Caco-2 (cell line): Measurements from ENCODE around the gene HDAC4. TPM values are rescaled to one million over a fixed set of nuclear protein-coding genes. Genes with fewer than 3 reads are reported as not detected.

ENCODE experiments used
- BruUV-seq: library from RNA; stranded (reverse); fragments of 400-500 nt; replicated peaks from 2 replicates; lab custom pipeline; 2021; lab: Mats Ljungman, UMichigan
- CTCF ChIA-PET: fragments of 300-600 bp; sonication (Branson Sonifier 250); formaldehyde crosslinking; loops from one replicate; lab custom pipeline; 2022; ENCODE audit warnings: antibody characterized with exemption; lab: Charles Lee
- POLR2A ChIA-PET: fragments of 300-600 bp; sonication (Branson Sonifier 250); formaldehyde crosslinking; loops from one replicate; lab custom pipeline; 2022; ENCODE audit warnings: antibody characterized with exemption; lab: Charles Lee
- DNase-seq, 2 experiments: peaks; one replicate each; pipeline versions ENCODE4 v3.0.0 to v3.0.0-alpha.2; 2020 to 2022
- H3K27me3 ChIP-seq: replicated peaks from 2 replicates; pipeline ENCODE4 v1.6.0; 2011; ENCODE audit warnings: low read length; ENCODE audit not compliant: control insufficient read depth, insufficient read depth
- H3K36me3 ChIP-seq: 2 replicates; pipeline ENCODE4 v1.5.1; 2011; ENCODE audit warnings: low read length; ENCODE audit not compliant: control insufficient read depth, insufficient read depth
- H3K4me1 ChIP-seq: fragments of 250-450 bp; sonication (Bioruptor Pico); 2 replicates; pipeline ENCODE4 v1.5.1; 2020; ENCODE audit warnings: mild to moderate bottlenecking
- H3K4me3 ChIP-seq: 2 replicates; pipeline ENCODE4 v1.5.1; 2011; ENCODE audit warnings: low read depth, mild to moderate bottlenecking, control low read depth, low read length
- H3K9me3 ChIP-seq: fragments of 250-450 bp; sonication (Bioruptor Pico); 2 replicates; pipeline ENCODE4 v1.5.1; 2020; ENCODE audit warnings: mild to moderate bottlenecking, moderate library complexity
- H3K27ac Mint-ChIP-seq: one replicate; pipeline ENCODE4 v1.8.0; 2022; ENCODE audit warnings: mixed read lengths; ENCODE audit not compliant: unreplicated experiment
- H3K27me3 Mint-ChIP-seq: one replicate; pipeline ENCODE4 v1.8.0; 2022; ENCODE audit warnings: mixed read lengths; ENCODE audit not compliant: insufficient read depth, unreplicated experiment
- H3K36me3 Mint-ChIP-seq: one replicate; pipeline ENCODE4 v1.8.0; 2022; ENCODE audit warnings: mild to moderate bottlenecking, mixed read lengths; ENCODE audit not compliant: insufficient read depth, unreplicated experiment
- H3K4me1 Mint-ChIP-seq: one replicate; pipeline ENCODE4 v1.8.0; 2022; ENCODE audit warnings: low read depth, mixed read lengths; ENCODE audit not compliant: unreplicated experiment
- H3K4me3 Mint-ChIP-seq: one replicate; pipeline ENCODE4 v1.8.0; 2022; ENCODE audit warnings: mild to moderate bottlenecking, moderate library complexity, mixed read lengths; ENCODE audit not compliant: unreplicated experiment
- H3K9me3 Mint-ChIP-seq: one replicate; pipeline ENCODE4 v1.8.0; 2022; ENCODE audit warnings: mixed read lengths; ENCODE audit not compliant: unreplicated experiment
- intact Hi-C: fragments of 100-400 bp; cut with micrococcal nuclease; formaldehyde crosslinking; loops from one replicate; pipeline ENCODE4 v1.10.0; 2022; ENCODE audit not compliant: unreplicated experiment
- total RNA-seq: library from RNA; stranded (reverse); gene quantifications from 2 replicates; pipeline ENCODE4 v1.2.3, GENCODE V29; 2022
- TF ChIP-seq, protein P1 (sequence below), 2 experiments: fragments of 200-600 bp in 1 of 2; IDR thresholded peaks; 1 replicate in 1 of 2; 2 replicates in 1 of 2; pipeline versions ENCODE4 v1.5.1 to v1.8.0; 2011 to 2022; ENCODE audit warnings: antibody characterized with exemption in 1 of 2, control low read depth in 1 of 2, inconsistent platforms in 1 of 2, low read depth in 1 of 2, low read length in 1 of 2, mild to moderate bottlenecking in 1 of 2, moderate library complexity in 1 of 2; ENCODE audit not compliant: insufficient read depth in 1 of 2, severe bottlenecking in 1 of 2, unreplicated experiment in 1 of 2

Gene HDAC4
- total RNA-seq, 1 experiment from 2014 or later, result 15.5 TPM

- Mint-ChIP-seq H3K9me3 (no peaks in the 10 kb centered on the region), H3K36me3 (peaks cover 5% of the 10 kb centered on the region), H3K27ac (no peak overlapping the region), H3K4me3 (no peak overlapping the region), H3K4me1 (no peaks in the 10 kb centered on the region), H3K27me3 (no peaks in the 10 kb centered on the region)
- no TSS peak for BruUV-seq
- intact Hi-C loops, result no loop called here
- POLR2A ChIA-PET, result no interaction called here
- CTCF ChIA-PET, result no interaction called here
- H3K36me3 ChIP-seq, result no peaks in the 10 kb centered on the region
- no peaks in the 10 kb centered on the region for H3K27me3 ChIP-seq
- H3K4me1 ChIP-seq, result no peaks in the 10 kb centered on the region
- H3K9me3 ChIP-seq, result no peaks in the 10 kb centered on the region
- no peak overlapping the region for H3K4me3 ChIP-seq
- TF ChIP-seq, protein P1, sequence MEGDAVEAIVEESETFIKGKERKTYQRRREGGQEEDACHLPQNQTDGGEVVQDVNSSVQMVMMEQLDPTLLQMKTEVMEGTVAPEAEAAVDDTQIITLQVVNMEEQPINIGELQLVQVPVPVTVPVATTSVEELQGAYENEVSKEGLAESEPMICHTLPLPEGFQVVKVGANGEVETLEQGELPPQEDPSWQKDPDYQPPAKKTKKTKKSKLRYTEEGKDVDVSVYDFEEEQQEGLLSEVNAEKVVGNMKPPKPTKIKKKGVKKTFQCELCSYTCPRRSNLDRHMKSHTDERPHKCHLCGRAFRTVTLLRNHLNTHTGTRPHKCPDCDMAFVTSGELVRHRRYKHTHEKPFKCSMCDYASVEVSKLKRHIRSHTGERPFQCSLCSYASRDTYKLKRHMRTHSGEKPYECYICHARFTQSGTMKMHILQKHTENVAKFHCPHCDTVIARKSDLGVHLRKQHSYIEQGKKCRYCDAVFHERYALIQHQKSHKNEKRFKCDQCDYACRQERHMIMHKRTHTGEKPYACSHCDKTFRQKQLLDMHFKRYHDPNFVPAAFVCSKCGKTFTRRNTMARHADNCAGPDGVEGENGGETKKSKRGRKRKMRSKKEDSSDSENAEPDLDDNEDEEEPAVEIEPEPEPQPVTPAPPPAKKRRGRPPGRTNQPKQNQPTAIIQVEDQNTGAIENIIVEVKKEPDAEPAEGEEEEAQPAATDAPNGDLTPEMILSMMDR (IDR thresholded peaks at IDR 0.05; ENCODE audit: insufficient read depth in 1 of 2, low read depth in 1 of 2, low read length in 1 of 2, severe bottlenecking in 1 of 2, unreplicated experiment in 1 of 2), result no peak
- no peak for DNase-seq
Measured at GRCh38 chr2:239131521-239131920, 269.3 kb downstream of the HDAC4 start.

DNA sequence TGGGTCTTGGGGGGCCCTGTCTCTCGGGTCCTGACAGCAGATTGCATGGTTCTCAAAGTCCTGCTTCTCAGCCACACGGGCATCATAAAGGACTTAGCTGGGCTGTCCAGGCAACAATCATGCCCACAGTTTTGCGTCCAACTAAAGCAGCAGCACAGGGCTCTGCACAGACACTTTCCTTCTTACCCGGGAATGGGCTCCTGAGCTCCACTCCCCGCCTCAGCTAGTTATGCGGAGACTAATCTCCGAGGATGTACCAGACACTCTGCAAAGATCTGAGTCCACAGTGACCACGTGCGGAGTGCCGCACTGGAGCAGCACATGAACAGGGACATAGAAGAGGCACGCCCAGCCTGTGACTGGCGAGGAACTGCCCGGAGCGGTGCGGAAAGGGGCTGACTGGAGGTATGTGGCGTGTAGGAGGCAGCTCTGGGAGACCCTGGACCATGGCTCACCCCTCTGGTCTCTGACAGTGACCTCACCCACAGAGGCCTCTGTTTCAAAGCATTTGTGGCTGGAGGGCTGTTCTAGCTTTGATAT, 270.0 kb downstream of the HDAC4 start:
- BruUV-seq, result no TSS peak
- Mint-ChIP-seq H3K27ac (no peak overlapping the region), H3K36me3 (peaks cover 5% of the 10 kb centered on the region), H3K4me1 (no peaks in the 10 kb centered on the region), H3K27me3 (no peaks in the 10 kb centered on the region), H3K9me3 (no peaks in the 10 kb centered on the region), H3K4me3 (no peak overlapping the region)
- ChIA-PET POLR2A (no interaction called here), CTCF (no interaction called here)
- TF ChIP-seq, protein P1 (IDR thresholded peaks at IDR 0.05; ENCODE audit: insufficient read depth in 1 of 2, low read depth in 1 of 2, low read length in 1 of 2, severe bottlenecking in 1 of 2, unreplicated experiment in 1 of 2), result no peak
- intact Hi-C loops, result no loop called here
- no peaks in the 10 kb centered on the region for H3K9me3 ChIP-seq
- no peak for DNase-seq
- no peaks in the 10 kb centered on the region for H3K27me3 ChIP-seq
- H3K36me3 ChIP-seq, result no peaks in the 10 kb centered on the region
- no peaks in the 10 kb centered on the region for H3K4me1 ChIP-seq
- no peak overlapping the region for H3K4me3 ChIP-seq

GRCh38 chr2:239130041-239130440, 270.8 kb downstream of the HDAC4 start:
- no peak overlapping the region for H3K4me3 Mint-ChIP-seq
- no peak for DNase-seq
- TF ChIP-seq, protein P1 (IDR thresholded peaks at IDR 0.05; ENCODE audit: insufficient read depth in 1 of 2, low read depth in 1 of 2, low read length in 1 of 2, severe bottlenecking in 1 of 2, unreplicated experiment in 1 of 2), result no peak
- H3K4me1 Mint-ChIP-seq, result no peaks in the 10 kb centered on the region
- H3K9me3 ChIP-seq, result no peaks in the 10 kb centered on the region
- H3K4me1 ChIP-seq, result no peaks in the 10 kb centered on the region
- ChIA-PET CTCF (no interaction called here), POLR2A (no interaction called here)
- no peaks in the 10 kb centered on the region; the same call in 1 of the 2 replicates for H3K36me3 ChIP-seq
- intact Hi-C loops, result no loop called here
- no peaks in the 10 kb centered on the region for H3K27me3 ChIP-seq
- BruUV-seq, result no TSS peak
- no peaks in the 10 kb centered on the region for H3K27me3 Mint-ChIP-seq
- H3K9me3 Mint-ChIP-seq, result no peaks in the 10 kb centered on the region
- peaks cover 9% of the 10 kb centered on the region for H3K36me3 Mint-ChIP-seq
- no peak overlapping the region for H3K27ac Mint-ChIP-seq
- H3K4me3 ChIP-seq, result no peak overlapping the region
